ENCODE results near the gene LIPA. TPM values are rescaled to one million over a fixed set of nuclear protein-coding genes. Genes with fewer than 3 reads are reported as not detected.

Gene LIPA
- polyA plus RNA-seq, 1 donor, result 44.2 TPM

DNA sequence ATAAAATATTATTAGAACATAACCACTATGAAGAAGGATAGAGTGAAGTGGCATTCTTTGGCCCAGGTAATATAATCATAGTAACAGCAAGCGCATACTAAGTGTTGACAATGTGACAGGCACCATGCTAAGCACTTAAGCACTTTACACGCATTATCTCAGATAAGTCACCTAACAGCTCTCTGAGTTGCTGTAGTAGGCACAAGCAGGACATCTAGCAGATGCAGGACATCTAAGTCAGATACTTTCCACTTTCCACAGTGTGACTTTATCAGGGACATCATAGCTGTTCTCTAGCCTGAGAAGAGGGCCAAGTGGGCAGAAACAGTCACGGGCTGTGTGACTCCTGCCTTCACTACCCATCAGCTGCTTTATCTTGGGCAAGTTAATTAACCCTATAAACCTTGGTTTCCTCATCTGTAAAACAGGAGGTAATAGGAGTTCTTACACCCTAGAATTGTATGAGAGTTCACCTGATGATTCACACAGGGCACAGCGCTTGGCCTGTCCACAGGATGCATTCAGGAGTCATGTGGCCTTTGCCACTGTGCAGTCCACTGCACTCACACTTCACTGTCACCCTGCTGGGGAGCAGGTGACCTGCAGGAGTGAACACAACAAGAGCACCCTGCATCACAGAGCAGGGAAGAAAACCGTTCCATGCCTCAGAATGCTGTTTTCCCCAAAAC, 12.5 kb downstream of the LIPA start:
- DNase-seq, result no peak

DNA sequence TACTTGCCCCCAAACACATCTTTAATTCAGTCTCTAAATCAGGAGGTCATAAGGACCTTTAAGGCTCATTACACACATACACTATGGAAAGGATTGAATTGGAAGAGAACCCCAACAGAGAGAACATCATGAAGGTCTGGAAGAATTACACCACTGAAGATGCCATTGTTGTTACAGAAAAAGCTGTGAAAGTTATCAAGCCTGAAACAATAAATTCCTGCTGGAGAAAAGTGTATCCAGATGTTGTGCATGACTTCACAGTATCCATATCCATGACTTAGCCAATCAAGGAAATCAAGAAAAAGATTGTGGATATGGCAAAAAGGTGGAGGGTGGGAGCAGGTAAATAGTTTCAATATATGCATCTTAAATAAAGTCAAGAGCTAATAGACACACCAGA, 13.7 kb downstream of the LIPA start:
- DNase-seq, result no peak

DNA sequence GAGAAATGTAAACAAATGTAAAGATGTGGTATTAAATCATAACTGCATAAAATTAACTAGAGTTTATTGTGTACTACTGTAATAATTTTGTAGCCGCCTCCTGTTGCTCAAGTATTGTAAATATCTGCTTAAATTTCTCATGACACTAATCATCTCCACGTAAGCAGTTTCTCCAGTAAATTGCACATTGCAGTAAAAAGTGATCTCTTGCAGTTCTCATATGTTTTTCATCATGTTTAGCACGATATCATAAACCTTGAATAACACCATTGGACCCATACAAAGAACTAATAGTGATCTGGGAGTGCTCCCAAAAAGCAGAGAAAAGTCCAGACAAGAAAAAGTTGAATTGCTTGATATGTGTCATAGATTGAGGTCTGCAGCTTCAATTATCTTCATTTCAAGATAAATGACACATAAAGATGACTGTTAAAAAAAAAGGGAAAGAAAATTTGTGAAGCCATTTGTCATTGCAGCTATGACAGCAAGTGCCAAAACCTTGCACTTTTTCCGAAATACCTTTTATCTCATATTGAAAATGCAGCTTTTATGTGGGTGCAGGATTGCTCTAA, 15.3 kb downstream of the LIPA start:
- no peak for DNase-seq

- DNase-seq, result peak; percentile 33
Observed at GRCh38 chr10:89235073-89235798, 16.3 kb downstream of the LIPA start.

DNA sequence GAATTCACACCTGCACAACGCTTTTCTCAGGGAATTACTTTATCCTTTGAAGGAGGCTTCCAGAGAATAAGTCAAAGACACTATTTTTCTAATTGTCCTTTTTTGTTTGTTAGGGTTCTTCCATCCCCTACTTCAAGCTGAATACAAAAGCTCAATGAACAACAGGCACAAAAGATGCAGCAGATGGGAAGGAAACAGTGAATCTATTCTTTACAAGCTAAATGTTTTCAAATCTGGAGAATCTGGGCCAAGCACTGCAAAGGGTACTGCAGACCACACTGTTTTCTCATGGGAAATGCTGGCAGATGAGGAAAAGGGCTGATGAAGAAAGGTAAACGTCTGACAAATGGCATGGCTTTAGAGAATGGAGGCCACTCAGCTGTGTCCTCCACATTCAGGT, 18.5 kb downstream of the LIPA start:
- no peak for DNase-seq

DNA sequence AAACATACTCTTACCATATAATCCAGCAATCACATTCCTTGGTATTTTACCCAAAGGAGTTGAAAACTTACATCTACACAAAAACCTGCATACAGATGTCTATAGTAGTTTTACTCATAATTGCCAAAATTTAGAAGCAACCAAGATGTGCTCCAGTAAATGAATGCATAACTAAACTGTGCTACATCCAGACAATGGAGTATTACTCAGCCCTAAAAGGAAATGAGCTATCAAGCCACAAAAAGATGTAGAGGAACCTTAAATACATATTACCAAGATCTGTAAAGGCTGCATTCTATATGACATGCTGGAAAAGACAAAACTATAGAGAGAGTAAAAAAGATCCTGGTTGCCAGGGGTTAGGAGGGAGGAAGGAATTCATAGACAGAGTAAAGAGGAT, 22.6 kb downstream of the LIPA start:
- no peak for DNase-seq

DNA sequence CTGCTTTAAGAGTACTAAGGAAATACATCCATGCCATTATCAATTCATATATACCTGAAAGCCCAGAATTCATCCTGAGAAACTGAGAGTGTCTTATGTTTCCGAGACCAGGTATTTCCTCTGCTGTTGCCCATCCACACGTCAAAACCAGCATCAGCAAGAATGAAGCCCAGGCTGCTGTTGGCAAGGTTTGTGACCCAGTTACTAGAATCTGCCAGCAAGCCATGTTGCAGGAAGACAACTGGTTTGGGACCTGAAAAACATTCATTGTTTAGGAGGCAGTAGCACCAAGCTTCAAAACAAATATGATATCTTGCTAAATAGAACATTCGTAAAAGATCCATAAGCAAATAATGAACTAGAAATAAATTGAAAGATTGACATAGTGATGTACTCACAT, 23.4 kb downstream of the LIPA start:
- DNase-seq, result no peak

GRCh38 chr10:89226891-89227290, 24.7 kb downstream of the LIPA start:
- no peak for DNase-seq

DNA sequence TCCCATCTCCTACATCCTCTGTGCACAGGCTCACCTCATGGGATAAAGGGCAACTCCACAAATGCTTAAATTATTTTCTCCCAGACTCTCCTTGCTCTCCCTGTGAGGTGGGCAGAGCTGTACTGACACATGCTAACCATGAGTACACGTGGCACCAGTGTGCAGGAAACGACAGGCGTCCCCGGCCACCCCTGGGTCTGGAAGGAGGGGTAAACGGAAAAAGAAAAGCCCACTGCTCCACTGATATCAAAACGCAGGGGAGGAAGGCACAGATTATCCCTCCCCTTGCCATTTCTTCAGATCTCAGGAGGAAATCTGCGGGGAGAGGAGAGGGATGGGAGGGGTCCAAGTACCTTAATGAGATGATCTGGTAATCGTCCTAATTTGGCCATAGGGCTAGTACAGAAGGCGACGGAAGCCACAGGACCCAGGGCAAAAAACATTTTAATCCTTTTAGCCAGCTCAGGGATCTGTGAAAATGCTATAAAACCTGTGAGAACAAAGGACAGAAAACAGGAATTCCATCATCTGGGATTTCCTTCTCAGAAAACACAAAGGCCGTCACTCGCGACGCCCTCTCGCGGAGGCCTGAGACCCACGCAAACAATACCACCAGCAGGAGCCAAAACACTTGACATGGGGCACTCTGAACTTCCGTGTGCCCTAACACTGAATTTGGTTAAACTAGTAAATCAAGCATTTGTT, 26.7 kb downstream of the LIPA start:
- no peak for DNase-seq

GRCh38 chr10:89221919-89222318, 29.7 kb downstream of the LIPA start:
- DNase-seq, result no peak

DNA sequence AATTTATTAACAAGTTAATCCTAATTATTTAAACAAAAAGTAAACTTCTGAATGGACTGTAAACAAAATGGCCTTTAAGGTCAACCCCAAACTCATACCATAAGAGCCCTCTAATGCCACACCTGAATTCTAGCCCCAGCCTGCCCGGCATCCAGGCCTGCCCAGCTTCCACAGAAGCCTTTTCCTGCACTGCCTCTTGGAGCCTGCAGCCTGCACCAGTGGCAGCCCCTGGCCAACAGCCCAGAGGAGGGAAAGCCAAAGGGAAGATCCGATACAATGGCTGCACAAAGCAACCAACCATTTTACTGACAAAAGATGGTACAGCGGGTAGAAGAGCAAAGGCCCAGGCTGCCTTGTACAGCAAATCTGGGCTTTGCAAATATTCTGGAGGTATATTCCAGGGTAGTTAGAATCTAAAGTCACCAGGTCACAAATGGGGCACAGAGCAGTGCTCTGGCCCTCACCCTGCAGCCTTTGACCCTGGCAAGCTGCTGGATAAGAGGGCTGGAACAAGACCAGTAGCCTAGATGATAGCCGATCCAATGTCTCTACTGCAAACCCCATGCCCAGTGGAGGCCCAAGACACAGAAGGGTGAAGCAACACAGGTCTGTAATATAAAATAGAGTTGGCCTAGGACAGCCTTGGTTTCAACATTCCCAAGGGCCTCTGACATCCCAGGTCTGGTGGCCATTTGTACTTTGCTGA, 31.9 kb downstream of the LIPA start:
- DNase-seq, result no peak

GRCh38 chr10:89217057-89217990, 34.3 kb downstream of the LIPA start:
- DNase-seq, result peak; percentile 64

GRCh38 chr10:89216056-89216455, 35.5 kb downstream of the LIPA start:
- DNase-seq, result no peak

- DNase-seq, result no peak
Observed at GRCh38 chr10:89215511-89215910, 36.1 kb downstream of the LIPA start.

DNA sequence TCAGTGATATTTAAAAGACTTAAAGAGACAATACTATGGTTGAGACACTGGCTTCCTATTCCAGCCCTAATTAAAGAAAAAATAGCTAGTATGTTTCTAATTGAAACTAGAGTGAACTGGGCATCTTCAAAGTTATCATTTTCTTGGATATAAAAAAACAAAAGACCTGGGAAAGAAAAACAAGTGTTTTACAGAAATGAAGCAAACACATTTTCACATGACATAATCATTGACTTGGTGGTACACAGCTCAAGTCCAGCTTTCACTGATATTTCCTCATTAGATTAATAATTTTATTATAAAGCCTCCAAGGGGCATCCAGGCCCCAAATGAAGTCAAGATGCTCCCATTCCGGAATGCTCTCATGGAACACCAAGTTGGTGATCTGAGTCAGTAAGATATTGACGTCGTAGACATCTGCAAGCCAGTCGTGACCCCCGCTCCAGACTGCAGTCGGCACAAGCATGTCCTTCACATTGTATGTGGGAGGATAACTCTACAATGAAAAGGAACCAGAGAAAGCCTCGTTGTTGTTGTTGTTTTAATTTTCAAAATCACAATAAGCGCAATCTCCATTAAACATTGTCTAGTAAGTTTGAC, 36.9 kb downstream of the LIPA start:
- DNase-seq, result no peak

GRCh38 chr10:89213191-89213808, 38.3 kb downstream of the LIPA start:
- no peak for DNase-seq

DNA sequence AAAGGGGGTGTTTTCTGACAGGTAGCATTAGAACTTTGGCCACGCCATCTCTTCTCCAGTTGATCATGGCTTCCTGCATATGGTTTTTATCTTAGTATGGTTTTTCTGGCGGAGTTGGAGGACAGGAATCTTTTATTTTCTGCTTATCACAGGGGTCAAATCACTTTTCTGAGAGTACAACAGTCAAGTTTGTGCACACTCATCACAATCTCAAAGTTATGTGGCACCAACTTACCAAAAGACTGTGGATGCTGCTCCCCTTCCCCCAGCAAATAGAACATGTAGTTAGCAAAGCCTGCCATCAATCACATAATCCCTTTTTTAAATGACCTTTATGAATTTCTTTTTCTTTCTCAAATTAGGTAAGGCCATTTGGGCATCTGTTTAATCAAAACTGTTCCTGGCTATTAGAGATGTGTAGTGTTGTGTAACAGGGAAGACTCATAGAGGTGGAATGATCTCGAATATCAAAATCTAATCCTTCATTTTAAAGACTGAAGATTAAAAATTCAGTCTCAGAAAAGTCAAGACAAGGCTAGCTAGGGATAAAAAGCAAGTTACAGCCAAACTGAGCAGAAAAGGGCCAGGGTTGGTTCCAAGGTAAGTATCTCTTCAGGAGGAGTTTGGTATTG, 40.7 kb downstream of the LIPA start:
- DNase-seq, result no peak

DNA sequence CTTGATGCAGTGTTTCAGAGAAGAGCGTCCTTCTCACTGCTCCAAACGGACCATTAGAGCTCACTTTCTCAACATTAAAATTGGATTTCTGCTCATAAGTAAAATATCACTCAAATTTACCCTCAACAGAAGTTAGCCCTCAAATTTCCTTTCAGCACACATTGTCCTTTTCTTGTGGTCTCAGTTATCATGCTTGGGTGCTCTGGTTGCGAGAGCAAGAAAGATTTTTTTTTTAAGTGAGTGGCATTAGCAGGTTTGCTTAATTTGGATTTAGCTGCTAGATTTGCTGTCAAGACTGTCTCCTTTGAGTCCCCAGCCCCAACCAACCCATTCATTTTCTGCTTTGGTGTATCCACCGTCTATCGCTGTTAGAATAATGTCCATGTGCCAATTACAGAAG, 41.9 kb downstream of the LIPA start:
- DNase-seq, result no peak

GRCh38 chr10:89207801-89208551, 43.6 kb downstream of the LIPA start:
- DNase-seq, result peak; percentile 49
